ENCODE data around the gene PLTP. TPM values are rescaled to one million over a fixed set of nuclear protein-coding genes. Genes with fewer than 3 reads are reported as not detected.
A peak's percentile ranks its signal among the peaks of the same experiment; 100 is the strongest.

The PLTP gene
- total and polyA plus RNA-seq, 2 experiments from 2014 or later: 71.7 to 99.6 TPM

- no peaks in the 10 kb centered on the region for H3K9me3 ChIP-seq (ENCODE audit: low read depth)
- H3K27ac ChIP-seq: peak overlapping the region; percentile 64
- H3K36me3 ChIP-seq: peaks cover 8% of the 10 kb centered on the region
Measured at GRCh38 chr20:45850238-45850637, 61.7 kb downstream of the PLTP start.

GRCh38 chr20:45848969-45849582, 62.9 kb downstream of the PLTP start:
- no peak for DNase-seq (ENCODE audit: low read depth in 1 of 2, low spot score in 1 of 2)
- H3K27me3 ChIP-seq: no peaks in the 10 kb centered on the region
- no peak overlapping the region for H3K27ac ChIP-seq
- TF ChIP-seq CTCF (IDR thresholded peaks at IDR 0.05; ENCODE audit: low read depth, low read length): no peak
- H3K9me3 ChIP-seq (ENCODE audit: low read depth): no peaks in the 10 kb centered on the region
- peaks cover 9% of the 10 kb centered on the region for H3K36me3 ChIP-seq
- peaks cover 9% of the 10 kb centered on the region for H3K4me1 ChIP-seq (ENCODE audit: low read depth)
- no peak overlapping the region for H3K4me3 ChIP-seq

More at GRCh38 chr20:45850238-45850637, 61.7 kb downstream of the PLTP start:
- H3K4me1 ChIP-seq (ENCODE audit: low read depth): peaks cover 9% of the 10 kb centered on the region
- no peak overlapping the region for H3K4me3 ChIP-seq
- DNase-seq (ENCODE audit: low read depth in 1 of 2, low spot score in 1 of 2): no peak
- H3K27me3 ChIP-seq: no peaks in the 10 kb centered on the region
- TF ChIP-seq CTCF (IDR thresholded peaks at IDR 0.05; ENCODE audit: low read depth, low read length): no peak

Other genes with a start within 250 kb of the PLTP start
- not detected in 2 replicates for gene WFDC11, start 241.9 kb downstream of the PLTP start, total RNA-seq
- gene WFDC11, start 241.9 kb downstream of the PLTP start, polyA plus RNA-seq: not detected in 2 replicates
- gene WFDC13, start 210.1 kb downstream of the PLTP start, total RNA-seq: not detected in 2 replicates
- not detected in 2 replicates for gene WFDC13, start 210.1 kb downstream of the PLTP start, polyA plus RNA-seq
- not detected in 2 replicates for gene WFDC10B, start 207.1 kb downstream of the PLTP start, total RNA-seq
- not detected in 2 replicates for gene WFDC10B, start 207.1 kb downstream of the PLTP start, polyA plus RNA-seq
- gene SPINT4, start 189.8 kb downstream of the PLTP start, total RNA-seq: not detected in 2 replicates
- not detected in 2 replicates for gene SPINT4, start 189.8 kb downstream of the PLTP start, polyA plus RNA-seq
- not detected in 2 replicates for gene WFDC3, start 120.3 kb downstream of the PLTP start, total RNA-seq
- 1.3 and 2.6 TPM in 2 replicates for gene WFDC3, start 120.3 kb downstream of the PLTP start, polyA plus RNA-seq
- 33.0 and 36.4 TPM in 2 replicates for gene DNTTIP1, start 120.2 kb downstream of the PLTP start, total RNA-seq
- gene DNTTIP1, start 120.2 kb downstream of the PLTP start, polyA plus RNA-seq: 74.1 and 76.0 TPM in 2 replicates
- gene UBE2C, start 99.5 kb downstream of the PLTP start, total RNA-seq: 35.4 and 267 TPM in 2 replicates
- 48.6 and 352 TPM in 2 replicates for gene UBE2C, start 99.5 kb downstream of the PLTP start, polyA plus RNA-seq
- gene TNNC2, start 84.8 kb downstream of the PLTP start, total RNA-seq: 27.9 and 36.0 TPM in 2 replicates
- 62.4 and 96.3 TPM in 2 replicates for gene TNNC2, start 84.8 kb downstream of the PLTP start, polyA plus RNA-seq
- gene SNX21, start 78.4 kb downstream of the PLTP start, total RNA-seq: 109 and 270 TPM in 2 replicates
- gene SNX21, start 78.4 kb downstream of the PLTP start, polyA plus RNA-seq: 42.7 and 66.8 TPM in 2 replicates
- gene ACOT8, start 54.8 kb downstream of the PLTP start, total RNA-seq: 45.3 and 55.9 TPM in 2 replicates
- 48.3 and 64.9 TPM in 2 replicates for gene ACOT8, start 54.8 kb downstream of the PLTP start, polyA plus RNA-seq
- gene ZSWIM3, start 54.5 kb downstream of the PLTP start, total RNA-seq: 7.4 and 8.0 TPM in 2 replicates
- 2.2 and 4.0 TPM in 2 replicates for gene ZSWIM3, start 54.5 kb downstream of the PLTP start, polyA plus RNA-seq
- 11.7 and 12.9 TPM in 2 replicates for gene ZSWIM1, start 30.9 kb downstream of the PLTP start, total RNA-seq
- gene ZSWIM1, start 30.9 kb downstream of the PLTP start, polyA plus RNA-seq: 13.5 and 13.7 TPM in 2 replicates
- gene SPATA25, start 24.5 kb downstream of the PLTP start, total RNA-seq: 35.9 and 42.8 TPM in 2 replicates
- 6.6 and 7.4 TPM in 2 replicates for gene SPATA25, start 24.5 kb downstream of the PLTP start, polyA plus RNA-seq
- 77.8 and 81.3 TPM in 2 replicates for gene NEURL2, start 20.9 kb downstream of the PLTP start, total RNA-seq
- gene NEURL2, start 20.9 kb downstream of the PLTP start, polyA plus RNA-seq: 64.5 and 78.2 TPM in 2 replicates
- 52.3 and 61.6 TPM in 2 replicates for gene CTSA, start 20.8 kb downstream of the PLTP start, total RNA-seq
- gene CTSA, start 20.8 kb downstream of the PLTP start, polyA plus RNA-seq: 78.1 and 82.7 TPM in 2 replicates
- 26.8 and 41.2 TPM in 2 replicates for gene PCIF1, start 22.5 kb upstream of the PLTP start, total RNA-seq
- gene PCIF1, start 22.5 kb upstream of the PLTP start, polyA plus RNA-seq: 43.8 and 65.7 TPM in 2 replicates
- gene ZNF335, start 60.0 kb upstream of the PLTP start, total RNA-seq: 18.1 and 28.1 TPM in 2 replicates
- gene ZNF335, start 60.0 kb upstream of the PLTP start, polyA plus RNA-seq: 13.5 and 26.7 TPM in 2 replicates
- gene MMP9, start 96.8 kb upstream of the PLTP start, total RNA-seq: 0.21 TPM in 1 of 2 replicates, not detected in the other
- gene MMP9, start 96.8 kb upstream of the PLTP start, polyA plus RNA-seq: 0.15 and 0.20 TPM in 2 replicates
- 7.6 and 8.3 TPM in 2 replicates for gene SLC12A5, start 117.1 kb upstream of the PLTP start, total RNA-seq
- gene SLC12A5, start 117.1 kb upstream of the PLTP start, polyA plus RNA-seq: 17.1 and 27.9 TPM in 2 replicates
- 14.3 and 23.4 TPM in 2 replicates for gene NCOA5, start 177.8 kb upstream of the PLTP start, total RNA-seq
- gene NCOA5, start 177.8 kb upstream of the PLTP start, polyA plus RNA-seq: 17.5 and 20.4 TPM in 2 replicates
- gene CD40, start 206.2 kb upstream of the PLTP start, total RNA-seq: 0.35 and 0.42 TPM in 2 replicates
- gene CD40, start 206.2 kb upstream of the PLTP start, polyA plus RNA-seq: 0.75 and 1.5 TPM in 2 replicates

Data from cardiac muscle cell (in vitro differentiated cells and primary cell).